GM19452 (cell line): ENCODE results near the gene UBE2F.
"Not testable (repeated sequence)": the region's sequence is repeated elsewhere in the genome, so short reads cannot be mapped to it uniquely, and the experiment has no call there.

Source experiments
- ATAC-seq: cut with Tn5 transposase; IDR thresholded peaks from one replicate; pipeline ENCODE4 v1.9.1; 2021; ENCODE audit not compliant: unreplicated experiment

UBE2F gene

DNA sequence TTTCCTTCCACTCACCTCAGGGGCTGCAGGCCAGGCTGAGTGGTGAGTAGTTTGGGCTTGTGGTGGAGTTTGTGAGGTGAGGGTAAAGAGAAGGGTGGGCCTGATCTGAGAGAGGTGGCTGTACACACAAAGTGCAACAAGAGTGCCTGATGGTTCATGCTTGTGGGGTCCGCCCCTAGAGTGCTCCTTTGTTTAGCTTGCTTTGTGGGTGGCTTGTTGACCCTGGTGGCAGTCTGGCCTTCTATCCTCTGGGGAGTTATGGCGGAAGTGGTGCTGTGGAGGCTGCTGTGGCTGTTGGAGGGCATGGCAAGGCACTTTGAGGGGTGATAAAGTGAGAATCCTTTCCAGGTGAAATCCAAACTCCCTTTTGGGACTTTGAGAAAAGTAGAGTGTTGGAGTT is 10.6 kb downstream of the UBE2F start:
- no peak for ATAC-seq

DNA sequence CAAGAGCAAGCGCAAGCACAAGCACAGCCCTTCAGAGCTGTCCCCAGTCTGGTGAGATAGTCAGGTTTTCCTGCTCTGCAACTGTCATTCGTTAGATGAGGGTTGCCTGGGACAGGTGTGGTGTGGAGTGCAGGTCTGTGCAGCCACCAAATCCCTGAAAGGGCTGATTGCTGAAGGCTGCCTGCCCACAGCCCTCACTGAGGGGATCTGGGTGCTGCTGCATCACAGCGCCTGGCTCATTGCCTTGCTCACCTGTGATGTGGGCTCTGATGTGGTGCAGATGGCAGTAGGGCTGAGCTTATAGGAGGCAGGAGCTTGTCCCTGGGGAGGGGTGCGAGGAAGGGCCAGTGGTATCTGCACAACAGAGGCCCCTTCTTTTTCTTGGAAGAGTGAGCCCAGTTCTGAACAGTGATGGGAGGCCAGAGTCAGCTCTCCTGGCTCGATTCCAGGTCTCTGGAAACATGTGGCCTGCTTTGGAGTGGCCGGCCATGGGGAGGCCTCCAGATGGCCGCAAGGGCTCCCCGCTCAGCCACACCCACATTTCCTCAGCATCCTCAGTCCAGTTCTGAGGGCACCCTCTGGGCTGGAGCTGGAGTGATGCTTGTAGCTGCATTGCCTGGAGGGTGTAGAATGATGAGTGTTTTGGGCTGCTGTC is 11.4 kb downstream of the UBE2F start:
- no peak for ATAC-seq

DNA sequence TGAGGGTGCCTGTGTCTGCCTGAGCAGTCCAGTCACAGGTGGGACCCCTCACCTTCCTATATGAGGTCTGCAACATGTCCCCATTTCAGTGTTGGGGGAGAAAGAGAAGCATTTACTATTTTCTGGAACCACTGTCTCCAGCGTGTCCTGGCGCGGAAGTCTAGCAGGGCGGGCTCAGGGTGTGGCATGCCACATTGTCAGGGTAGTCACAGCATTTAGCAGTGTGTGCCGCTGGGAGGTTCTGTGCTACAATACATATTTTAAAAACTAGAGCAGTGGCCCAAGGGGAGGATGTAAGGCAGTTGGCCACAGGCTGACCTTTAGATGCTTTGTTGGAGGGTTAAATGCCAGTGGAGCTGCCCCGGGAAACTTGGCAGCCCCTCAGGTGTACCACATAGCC is 12.5 kb downstream of the UBE2F start:
- no peak for ATAC-seq

DNA sequence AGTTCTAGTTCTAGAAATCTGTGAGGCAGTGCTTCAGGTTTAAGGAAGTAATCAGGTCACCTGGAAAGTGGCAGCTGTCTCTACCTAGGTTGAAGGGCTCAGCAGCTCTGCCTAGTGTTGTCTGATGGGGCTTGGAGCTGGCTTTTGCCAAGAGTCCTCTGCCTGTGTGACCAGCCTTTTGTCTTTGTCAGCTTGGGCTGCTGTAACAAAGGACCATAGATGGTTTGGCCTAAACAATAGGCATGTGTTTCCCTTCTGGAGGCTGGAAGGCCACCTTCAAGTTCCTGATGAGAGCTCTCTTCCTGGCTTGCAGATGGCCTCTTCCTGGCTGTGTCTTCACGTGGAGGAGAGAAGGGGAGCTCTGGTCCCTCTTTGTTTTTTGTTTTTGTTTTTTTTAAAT is 13.3 kb downstream of the UBE2F start:
- ATAC-seq = no peak

GRCh38 chr2:237980751-237981150 is 13.9 kb downstream of the UBE2F start:
- ATAC-seq = no peak

DNA sequence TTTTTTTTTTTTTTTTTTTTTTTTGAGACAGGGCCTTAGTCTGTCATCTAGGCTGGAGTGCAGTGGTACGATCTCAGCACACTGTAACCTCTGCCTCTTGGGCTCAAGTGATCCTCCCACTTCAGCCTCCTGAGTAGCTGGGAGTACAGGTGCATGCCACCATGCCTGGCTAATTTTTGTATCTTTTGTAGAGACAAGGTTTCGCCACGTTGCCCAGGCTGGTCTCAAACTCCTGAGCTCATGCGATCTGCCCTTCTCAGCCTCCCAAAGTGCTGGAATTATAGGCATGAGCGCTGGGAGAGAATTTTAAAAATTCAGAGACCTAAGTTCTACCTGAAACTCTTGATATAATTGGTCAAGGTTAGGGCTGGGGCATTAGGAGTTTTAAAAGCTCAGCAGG is 14.8 kb downstream of the UBE2F start:
- not testable (repeated sequence) for ATAC-seq

GRCh38 chr2:237982039-237982725 is 15.4 kb downstream of the UBE2F start:
- ATAC-seq = no peak

GRCh38 chr2:237983922-237984321 is 17.1 kb downstream of the UBE2F start:
- ATAC-seq = no peak

DNA sequence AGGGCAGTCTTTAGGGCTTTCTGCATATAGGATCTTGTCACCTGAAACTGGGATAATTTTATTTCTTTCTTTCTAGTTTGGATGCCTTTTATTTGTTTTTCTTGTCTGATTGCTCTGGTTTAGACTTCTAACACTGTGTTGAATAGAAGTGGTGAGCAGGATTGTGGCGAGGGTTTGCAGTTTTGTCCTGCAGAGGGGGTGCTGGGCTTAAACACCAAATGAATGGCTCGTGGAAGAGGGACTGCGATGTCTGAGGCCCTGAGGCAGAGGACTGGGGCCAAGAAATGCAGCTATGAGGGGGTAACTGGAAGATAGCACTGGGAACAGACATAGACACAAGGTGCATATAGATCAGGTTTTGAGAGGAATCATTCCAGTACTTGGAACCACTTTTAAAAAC is 20.5 kb downstream of the UBE2F start:
- no peak for ATAC-seq

DNA sequence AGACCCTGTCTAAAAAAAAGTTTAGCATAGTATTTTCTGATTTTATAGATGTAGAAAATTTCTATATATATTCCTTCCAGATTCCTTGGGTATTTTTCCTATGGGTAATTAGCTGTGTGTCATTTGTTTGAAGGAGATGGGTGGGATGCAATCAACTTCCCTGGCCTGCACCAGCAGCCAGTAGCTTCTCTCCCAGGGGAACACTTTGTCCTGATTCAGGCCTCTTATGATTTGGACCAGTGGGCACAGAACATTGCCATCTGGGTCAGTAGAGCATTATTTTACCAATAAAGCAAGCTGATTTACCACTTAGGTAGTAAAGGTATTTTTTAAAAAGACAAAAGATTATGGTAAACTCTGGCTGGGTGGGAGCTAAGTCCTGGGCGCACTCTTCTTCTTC is 26.9 kb downstream of the UBE2F start:
- no peak for ATAC-seq

GRCh38 chr2:237995036-237995435 is 28.2 kb downstream of the UBE2F start:
- no peak for ATAC-seq

- no peak for ATAC-seq
Measured at GRCh38 chr2:237996021-237996593, 29.3 kb downstream of the UBE2F start.

- no peak for ATAC-seq
Measured at GRCh38 chr2:237997521-237997920, 30.7 kb downstream of the UBE2F start.

- peak; percentile 80 for ATAC-seq
Measured at GRCh38 chr2:237998530-237998929, 31.7 kb downstream of the UBE2F start.

GRCh38 chr2:238003234-238004031 is 36.6 kb downstream of the UBE2F start:
- no peak for ATAC-seq

GRCh38 chr2:238004077-238004830 is 37.4 kb downstream of the UBE2F start:
- no peak for ATAC-seq

- ATAC-seq = no peak
Measured at GRCh38 chr2:238005528-238005927, 38.7 kb downstream of the UBE2F start.

GRCh38 chr2:238006510-238006909 is 39.7 kb downstream of the UBE2F start:
- ATAC-seq = no peak

- ATAC-seq = no peak
Measured at GRCh38 chr2:238007924-238008323, 41.1 kb downstream of the UBE2F start.

- no peak for ATAC-seq
Measured at GRCh38 chr2:238009563-238009962, 42.7 kb downstream of the UBE2F start.

GRCh38 chr2:238010572-238010971 is 43.8 kb downstream of the UBE2F start:
- no peak for ATAC-seq
